Activated CD4-positive, alpha-beta T cell treated with anti-CD3 and anti-CD28 coated beads for 36 hours (primary cell): Measurements from ENCODE around the gene ARVCF. TPM values are rescaled to one million over a fixed set of nuclear protein-coding genes. Genes with fewer than 3 reads are reported as not detected.
A peak's percentile ranks its signal among the peaks of the same experiment; 100 is the strongest.

ENCODE experiments used
- ATAC-seq: fragments of 200-7000 bp; cut with Tn5 transposase; one replicate; pipeline ENCODE4 v1.10.0; 2021; ENCODE audit warnings: mild to moderate bottlenecking, moderate library complexity
- CTCF ChIA-PET: fragments of 350-600 bp; sonication (Branson Sonifier 250); formaldehyde crosslinking; loops from one replicate; lab custom pipeline; 2021; ENCODE audit warnings: antibody characterized with exemption; lab: Charles Lee
- POLR2A ChIA-PET: fragments of 350-600 bp; sonication (Branson Sonifier 250); formaldehyde crosslinking; loops from one replicate; lab custom pipeline; 2021; ENCODE audit warnings: antibody characterized with exemption, inconsistent platforms; lab: Charles Lee
- DNase-seq: peaks from one replicate; pipeline ENCODE4 v3.0.0-alpha.2; 2020
- H3K27ac Mint-ChIP-seq: one replicate; pipeline ENCODE4 v1.8.0; 2021; ENCODE audit warnings: mixed read lengths
- H3K27me3 Mint-ChIP-seq: one replicate; pipeline ENCODE4 v1.8.0; 2021; ENCODE audit warnings: mixed read lengths
- H3K36me3 Mint-ChIP-seq: one replicate; pipeline ENCODE4 v1.8.0; 2021; ENCODE audit warnings: low read depth, mixed read lengths
- H3K4me1 Mint-ChIP-seq: one replicate; pipeline ENCODE4 v1.8.0; 2021; ENCODE audit warnings: mixed read lengths
- H3K4me3 Mint-ChIP-seq: one replicate; pipeline ENCODE4 v1.8.0; 2021; ENCODE audit warnings: mild to moderate bottlenecking, moderate library complexity, mixed read lengths
- H3K9me3 Mint-ChIP-seq: one replicate; pipeline ENCODE4 v1.8.0; 2021; ENCODE audit warnings: low read depth, mixed read lengths
- intact Hi-C, 2 experiments: fragments of 100-400 bp; cut with DNase I in 1 of 2; cut with micrococcal nuclease in 1 of 2; formaldehyde crosslinking; loops; one replicate each; pipeline versions ENCODE4 v1.14.2 to v1.15.1; 2022 to 2024; cut with DNase I, micrococcal nuclease
- total RNA-seq, 2 experiments: library from RNA; stranded (reverse); gene quantifications; one replicate each; pipeline ENCODE4 v1.2.3, GENCODE V29; 2021

Gene ARVCF
- 1 to 10 TPM; 1.3 to 2.1 TPM for total RNA-seq

GRCh38 chr22:20016734-20017621 is at the start of gene ARVCF:
TSS of gene ARVCF (minus strand) at chr22:20016823. CDS start at chr22:19990794, 26,029 bp downstream.
- Mint-ChIP-seq H3K27me3 (peaks cover 6% of the 10 kb centered on the region), H3K4me1 (peaks cover 15% of the 10 kb centered on the region), H3K9me3 (no peaks in the 10 kb centered on the region), H3K36me3 (no peaks in the 10 kb centered on the region), H3K4me3 (peak within 1 kb of the TSS; percentile 78), H3K27ac (peak within 1 kb of the TSS; percentile 25)
- ChIA-PET CTCF (no interaction called here), POLR2A (no interaction called here)
- peak; percentile 72 for ATAC-seq
- peak; percentile 94 for DNase-seq
- intact Hi-C loops, result loop anchor here in 1 of 2 experiments (1.0 to 5.0 kb wide), 5 partner anchors 30 to 285 kb away; partner anchors contain the start of genes DGCR8 and TRMT2A

GRCh38 chr22:20065896-20066616 is 49.4 kb upstream of the ARVCF start:
- CTCF ChIA-PET, result interaction anchor here (0.6 kb wide), 1 partner anchor 100 kb away, joined by 3 read pairs; no protein-coding TSS in a partner anchor
- no peak overlapping the region for H3K27ac Mint-ChIP-seq
- POLR2A ChIA-PET, result no interaction called here
- no peak overlapping the region for H3K4me3 Mint-ChIP-seq
- no peaks in the 10 kb centered on the region for H3K36me3 Mint-ChIP-seq
- H3K9me3 Mint-ChIP-seq, result no peaks in the 10 kb centered on the region
- H3K4me1 Mint-ChIP-seq, result no peaks in the 10 kb centered on the region
- ATAC-seq (no peak), DNase-seq (no peak)
- intact Hi-C loops, result no loop called here
- no peaks in the 10 kb centered on the region for H3K27me3 Mint-ChIP-seq

- intact Hi-C loops, result no loop called here
- DNase-seq (no peak), ATAC-seq (no peak)
- no peaks in the 10 kb centered on the region for H3K36me3 Mint-ChIP-seq
- ChIA-PET POLR2A (no interaction called here), CTCF (interaction anchor here (0.7 kb wide), 1 partner anchor 43 kb away, joined by 3 read pairs; no protein-coding TSS in a partner anchor)
- H3K9me3 Mint-ChIP-seq, result no peaks in the 10 kb centered on the region
- H3K27ac Mint-ChIP-seq, result no peak overlapping the region
- no peaks in the 10 kb centered on the region for H3K27me3 Mint-ChIP-seq
- no peaks in the 10 kb centered on the region for H3K4me1 Mint-ChIP-seq
- no peak overlapping the region for H3K4me3 Mint-ChIP-seq
These were observed 48.1 kb upstream of the ARVCF start for GRCh38 chr22:20064545-20065262.

- ChIA-PET POLR2A (no interaction called here), CTCF (interaction anchor here (0.7 kb wide), 1 partner anchor 42 kb away, joined by 3 read pairs; no protein-coding TSS in a partner anchor)
- H3K4me1 Mint-ChIP-seq, result no peaks in the 10 kb centered on the region
- H3K36me3 Mint-ChIP-seq, result no peaks in the 10 kb centered on the region
- no peak for ATAC-seq
- intact Hi-C loops, result no loop called here
- no peak overlapping the region for H3K27ac Mint-ChIP-seq
- DNase-seq, result no peak
- no peak overlapping the region for H3K4me3 Mint-ChIP-seq
- H3K27me3 Mint-ChIP-seq, result no peaks in the 10 kb centered on the region
- no peaks in the 10 kb centered on the region for H3K9me3 Mint-ChIP-seq
These were observed 47.5 kb upstream of the ARVCF start for GRCh38 chr22:20064140-20064480.

GRCh38 chr22:20063271-20064139 is 46.9 kb upstream of the ARVCF start:
- intact Hi-C loops, result no loop called here
- H3K9me3 Mint-ChIP-seq, result no peaks in the 10 kb centered on the region
- H3K4me1 Mint-ChIP-seq, result no peaks in the 10 kb centered on the region
- no peak overlapping the region for H3K4me3 Mint-ChIP-seq
- H3K27me3 Mint-ChIP-seq, result no peaks in the 10 kb centered on the region
- no peak overlapping the region for H3K27ac Mint-ChIP-seq
- ChIA-PET POLR2A (no interaction called here), CTCF (no interaction called here)
- DNase-seq (no peak), ATAC-seq (no peak)
- no peaks in the 10 kb centered on the region for H3K36me3 Mint-ChIP-seq

GRCh38 chr22:20062766-20063083 is 46.1 kb upstream of the ARVCF start:
- no peaks in the 10 kb centered on the region for H3K4me1 Mint-ChIP-seq
- H3K36me3 Mint-ChIP-seq, result peaks cover 4% of the 10 kb centered on the region
- no peak for ATAC-seq
- intact Hi-C loops, result no loop called here
- ChIA-PET CTCF (no interaction called here), POLR2A (no interaction called here)
- no peak overlapping the region for H3K4me3 Mint-ChIP-seq
- H3K27ac Mint-ChIP-seq, result no peak overlapping the region
- no peak for DNase-seq
- no peaks in the 10 kb centered on the region for H3K9me3 Mint-ChIP-seq
- no peaks in the 10 kb centered on the region for H3K27me3 Mint-ChIP-seq

- Mint-ChIP-seq H3K27me3 (no peaks in the 10 kb centered on the region), H3K36me3 (peaks cover 4% of the 10 kb centered on the region), H3K4me1 (no peaks in the 10 kb centered on the region), H3K27ac (no peak overlapping the region), H3K9me3 (no peaks in the 10 kb centered on the region), H3K4me3 (no peak overlapping the region)
- intact Hi-C loops, result no loop called here
- ChIA-PET CTCF (interaction anchor here (0.5 kb wide), 1 partner anchor 331 kb away, joined by 3 read pairs; no protein-coding TSS in a partner anchor), POLR2A (no interaction called here)
- no peak for ATAC-seq
- no peak for DNase-seq
These were observed 45.6 kb upstream of the ARVCF start for GRCh38 chr22:20062043-20062765.

- Mint-ChIP-seq H3K27ac (peak overlapping the region; percentile 13), H3K4me1 (no peaks in the 10 kb centered on the region), H3K4me3 (no peak overlapping the region), H3K36me3 (peaks cover 4% of the 10 kb centered on the region), H3K27me3 (no peaks in the 10 kb centered on the region), H3K9me3 (no peaks in the 10 kb centered on the region)
- CTCF ChIA-PET, result no interaction called here
- intact Hi-C loops, result no loop called here
- no peak for ATAC-seq
- POLR2A ChIA-PET, result no interaction called here
- no peak for DNase-seq
These were observed 44.8 kb upstream of the ARVCF start for GRCh38 chr22:20061481-20061861.

GRCh38 chr22:20060700-20061480 is 44.3 kb upstream of the ARVCF start:
- DNase-seq, result peak; percentile 39
- no peak for ATAC-seq
- intact Hi-C loops, result no loop called here
- no peaks in the 10 kb centered on the region for H3K9me3 Mint-ChIP-seq
- H3K36me3 Mint-ChIP-seq, result peaks cover 4% of the 10 kb centered on the region
- H3K4me1 Mint-ChIP-seq, result no peaks in the 10 kb centered on the region
- CTCF ChIA-PET, result interaction anchor here (0.7 kb wide), 1 partner anchor 94 kb away, joined by 3 read pairs; no protein-coding TSS in a partner anchor
- peak overlapping the region; percentile 13 for H3K27ac Mint-ChIP-seq
- no peak overlapping the region for H3K4me3 Mint-ChIP-seq
- H3K27me3 Mint-ChIP-seq, result no peaks in the 10 kb centered on the region
- POLR2A ChIA-PET, result no interaction called here
